GM21381 (cell line): Measurements from ENCODE around the gene HMGCL.
"Not testable (repeated sequence)": the region's sequence is repeated elsewhere in the genome, so short reads cannot be mapped to it uniquely, and the experiment has no call there.

Source experiments
- ATAC-seq: cut with Tn5 transposase; IDR thresholded peaks from one replicate; pipeline ENCODE4 v1.9.1; 2021; ENCODE audit warnings: mild to moderate bottlenecking, moderate library complexity; ENCODE audit not compliant: unreplicated experiment

Gene HMGCL

DNA sequence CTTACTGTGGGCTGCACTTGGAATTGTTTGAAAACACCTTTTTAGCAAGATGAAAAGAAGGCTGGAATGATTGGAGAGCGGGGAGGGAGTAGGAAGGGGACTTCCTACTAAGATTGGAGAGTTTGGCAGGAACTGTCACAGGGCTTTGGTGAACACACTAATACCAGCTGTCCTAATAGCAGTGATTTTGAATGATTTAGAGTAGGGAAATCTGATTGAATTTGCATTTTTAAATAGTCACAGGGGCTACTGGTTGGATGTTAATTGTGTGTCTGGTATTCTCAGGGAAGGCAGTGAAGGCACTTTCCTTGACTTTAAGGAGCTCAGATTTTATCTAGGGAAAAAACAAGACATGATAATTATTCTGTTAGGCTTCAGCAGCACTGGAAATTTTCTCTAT, 2.5 kb upstream of the HMGCL start:
- no peak for ATAC-seq

- ATAC-seq, result not testable (repeated sequence)
These were observed 1.4 kb upstream of the HMGCL start for GRCh38 chr1:23826590-23826989.

DNA sequence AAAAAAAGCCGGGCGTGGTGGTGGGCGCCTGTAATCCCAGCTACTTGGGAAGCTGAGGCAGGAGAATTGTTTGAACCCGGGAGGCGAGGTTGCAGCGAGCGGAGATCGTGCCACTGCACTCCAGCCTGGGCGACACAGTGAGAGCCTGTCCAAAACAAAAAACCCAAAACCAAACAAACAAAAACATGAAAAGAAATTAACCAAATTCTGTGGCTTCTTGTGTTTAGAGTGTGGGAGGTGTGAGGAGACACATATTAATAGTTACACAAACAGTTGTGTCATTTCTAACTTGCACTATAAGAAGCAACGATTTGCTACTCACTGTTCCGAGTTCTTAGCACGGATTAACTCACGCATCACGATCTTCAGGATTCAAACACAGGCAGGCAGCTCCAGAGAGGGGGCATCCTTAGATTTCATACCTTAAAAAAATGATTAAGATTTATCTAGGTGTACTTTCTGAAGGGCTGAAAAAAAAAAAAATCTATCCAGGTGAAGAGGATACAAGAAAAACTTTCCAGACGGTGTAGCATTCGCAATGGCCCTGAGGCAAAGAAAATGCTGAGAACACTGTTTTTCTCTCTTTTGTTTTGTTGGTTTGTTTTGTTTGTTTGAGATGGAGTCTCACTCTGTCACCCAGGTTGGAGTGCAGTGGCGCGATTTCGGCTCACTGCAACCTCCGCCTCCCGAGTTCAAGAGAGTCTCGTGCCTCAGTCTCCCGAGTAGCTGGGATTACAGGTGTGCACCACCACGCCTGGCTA, 713 bp upstream of the HMGCL start:
- ATAC-seq, result peak; percentile 40

DNA sequence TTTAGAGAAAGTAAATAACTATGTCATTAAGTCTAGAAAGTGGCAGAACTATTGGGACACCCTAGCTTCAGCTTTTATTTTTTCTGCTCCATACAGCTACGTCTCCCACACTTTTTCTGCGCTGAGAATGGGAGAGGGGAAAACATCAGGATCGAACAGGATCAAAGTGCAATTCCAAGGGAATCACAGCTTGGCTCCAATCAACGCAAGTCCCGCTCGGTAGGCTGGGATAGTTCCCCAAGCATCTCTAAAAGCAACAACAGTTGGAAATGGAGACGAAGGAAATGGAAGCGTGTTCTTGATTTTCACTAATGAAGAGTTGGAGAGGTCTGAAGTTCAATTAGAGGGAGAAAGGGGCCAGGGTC, 536 bp downstream of the HMGCL start:
- ATAC-seq, result no peak

DNA sequence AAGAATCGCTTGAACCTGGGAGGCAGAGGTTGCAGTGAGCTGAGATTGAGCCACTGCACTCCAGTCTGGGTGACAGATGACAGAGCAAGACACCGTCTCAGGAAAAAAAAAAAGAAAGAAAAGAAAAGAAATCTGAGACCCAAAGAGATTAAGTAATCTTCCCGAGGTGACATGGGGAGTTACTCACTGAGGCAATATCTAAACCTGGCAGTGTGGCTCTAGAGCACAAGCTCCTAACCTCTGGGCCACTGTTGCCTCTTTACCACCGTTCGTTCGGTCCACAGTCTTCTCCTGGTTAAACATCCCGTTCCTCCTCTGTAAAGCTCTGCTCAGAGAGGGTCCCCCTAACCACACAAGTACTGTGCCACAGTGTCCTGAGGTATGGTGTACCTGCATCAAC, 1.5 kb downstream of the HMGCL start:
- ATAC-seq, result no peak

DNA sequence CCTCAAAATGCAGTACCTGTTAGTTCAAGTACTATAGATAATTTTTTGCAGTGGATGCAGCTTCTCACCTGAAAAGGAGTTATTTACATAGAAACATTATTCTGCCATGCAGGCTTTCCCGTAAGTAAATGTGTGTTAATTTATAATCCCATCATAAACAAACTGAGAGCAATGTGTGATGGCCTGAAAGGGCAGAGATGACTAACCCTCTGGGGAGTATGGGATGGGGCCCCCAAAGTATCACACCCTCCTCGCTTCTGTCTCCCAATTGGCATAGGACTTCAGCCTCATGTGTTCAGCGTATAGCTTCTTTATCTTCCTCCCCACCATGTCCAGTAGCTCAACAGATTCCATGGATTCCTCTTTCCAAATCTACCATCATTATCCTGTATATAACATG, 7.6 kb downstream of the HMGCL start:
- no peak for ATAC-seq

DNA sequence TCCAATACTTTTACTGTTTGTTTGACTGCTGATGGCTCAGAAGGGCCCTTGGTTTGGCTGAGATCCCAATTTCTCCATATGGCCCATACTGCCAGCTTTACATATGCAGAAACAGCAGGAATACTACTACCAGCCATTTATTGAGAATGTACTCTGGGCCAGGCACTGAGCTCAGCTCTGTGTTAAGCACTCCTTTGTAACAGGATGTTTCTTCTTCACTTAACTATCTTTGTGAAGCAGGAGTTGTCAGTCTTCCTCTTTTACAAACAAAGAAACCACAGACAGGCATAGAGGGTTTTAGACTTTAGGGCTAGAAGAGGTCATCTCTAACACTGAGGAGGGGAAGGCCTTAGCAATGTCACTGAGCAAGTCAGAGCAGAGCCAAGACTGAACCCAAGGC, 8.3 kb downstream of the HMGCL start:
- no peak for ATAC-seq

- no peak for ATAC-seq
These were observed 8.9 kb downstream of the HMGCL start for GRCh38 chr1:23816361-23816760.

DNA sequence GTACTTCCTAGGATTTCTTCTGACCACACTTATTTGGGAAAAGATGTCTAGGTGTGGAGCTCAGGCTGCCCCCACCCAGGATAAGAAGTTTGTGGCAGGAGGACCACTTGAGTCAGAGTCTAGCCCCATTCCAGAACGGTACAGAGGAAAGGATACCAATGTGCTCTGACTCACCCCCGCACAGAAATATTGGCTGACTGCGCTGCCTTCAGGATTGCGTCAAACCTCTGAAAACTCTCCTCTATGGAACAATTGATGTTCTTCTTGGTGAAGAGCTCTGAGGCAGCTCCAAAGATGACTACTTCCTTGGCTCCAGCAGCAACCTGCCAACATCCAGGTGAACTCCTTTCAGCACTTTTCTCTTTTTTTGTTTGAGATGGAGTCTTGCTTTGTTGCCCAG, 11.2 kb downstream of the HMGCL start:
- no peak for ATAC-seq

GRCh38 chr1:23810818-23811540, 14.2 kb downstream of the HMGCL start:
- no peak for ATAC-seq

DNA sequence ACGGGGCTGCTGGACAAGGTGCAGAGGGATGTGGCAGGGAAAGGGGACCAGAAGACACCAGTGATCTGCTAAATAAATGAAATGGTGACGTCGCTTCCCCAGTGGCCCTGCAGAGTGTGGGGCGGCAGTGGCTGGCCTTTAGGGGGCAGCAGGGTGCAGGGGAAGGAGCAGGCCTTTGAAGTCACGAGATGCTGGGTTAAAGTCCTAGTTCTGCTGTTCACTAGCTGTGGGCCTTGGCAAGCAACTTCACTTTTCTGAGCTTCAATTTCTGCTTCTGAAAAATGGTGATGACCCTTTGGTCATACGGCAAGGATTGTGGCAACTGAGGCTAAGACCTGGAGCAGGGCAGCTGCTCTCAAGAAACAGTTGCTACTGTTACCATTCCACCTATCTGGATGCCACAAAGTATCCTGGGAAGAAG, 15.5 kb downstream of the HMGCL start:
- ATAC-seq, result no peak

DNA sequence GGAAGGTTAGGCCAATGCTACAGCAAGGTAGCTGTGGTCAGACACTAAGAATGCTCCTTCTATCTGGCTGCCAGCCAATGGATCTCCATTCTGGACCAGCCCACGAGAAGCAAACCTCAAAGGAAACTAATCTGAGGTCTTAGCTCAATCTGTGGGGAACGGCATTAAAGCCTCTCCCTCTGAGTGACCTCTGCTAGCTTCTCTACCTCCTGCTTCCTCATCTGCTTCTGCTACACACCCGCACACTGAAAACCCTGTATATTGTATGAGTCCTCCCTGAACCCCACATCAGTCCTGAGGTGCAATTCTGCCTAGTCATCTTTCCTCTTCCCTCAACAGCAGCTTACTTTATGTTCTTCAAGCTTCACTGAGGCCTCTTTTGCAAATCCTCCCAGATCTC, 17.8 kb downstream of the HMGCL start:
- no peak for ATAC-seq

DNA sequence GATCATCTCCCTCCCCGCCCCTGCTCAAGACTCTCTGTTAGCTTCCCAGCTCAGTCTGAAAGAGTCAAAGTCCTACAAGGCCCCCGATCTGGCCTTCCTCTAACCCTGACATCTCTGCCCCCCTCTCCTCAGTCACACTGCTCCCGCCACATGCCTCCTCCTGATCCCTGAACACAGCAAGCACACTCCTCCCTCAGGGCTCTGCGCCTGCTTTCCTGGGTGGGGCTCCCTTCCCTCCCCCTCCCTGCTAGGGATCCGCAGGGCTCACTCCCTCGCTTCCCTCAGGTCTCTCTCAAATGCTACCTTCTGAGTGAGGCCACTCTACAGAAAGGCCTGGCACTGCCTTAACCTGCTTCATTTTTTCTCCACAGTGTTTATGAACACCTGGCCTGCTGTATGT, 18.9 kb downstream of the HMGCL start:
- no peak for ATAC-seq

- ATAC-seq, result no peak
These were observed 20.2 kb downstream of the HMGCL start for GRCh38 chr1:23805025-23805424.

DNA sequence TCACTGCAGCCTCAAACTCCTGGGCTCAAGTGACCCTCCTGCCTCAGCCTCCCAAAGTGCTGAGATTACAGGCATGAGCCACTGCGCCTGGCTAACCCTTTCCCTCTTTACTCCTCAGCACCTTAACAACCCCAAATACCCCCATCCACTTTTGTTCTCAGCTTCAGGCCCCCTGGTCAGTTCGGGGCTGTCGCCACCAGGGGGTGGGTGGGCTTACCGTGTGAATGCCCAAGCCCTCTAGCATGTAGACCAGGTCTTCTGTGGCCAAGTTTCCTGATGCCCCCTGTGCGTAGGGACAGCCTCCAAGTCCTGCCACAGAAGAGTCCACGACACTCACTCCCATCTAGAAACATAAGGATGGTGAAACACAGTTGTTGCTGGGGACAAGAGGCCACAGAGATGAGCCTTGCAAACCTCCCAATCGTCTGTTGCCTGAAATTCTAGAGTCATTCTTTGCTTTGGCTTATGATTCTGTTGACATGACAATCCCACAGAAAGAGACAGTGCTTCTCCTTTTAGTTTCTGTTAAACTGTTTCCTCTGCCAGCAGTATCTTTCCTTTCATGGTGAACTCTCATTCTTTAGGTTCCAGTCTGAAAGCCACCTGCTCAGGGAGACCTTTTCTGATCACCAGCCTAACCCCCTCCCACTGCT, 20.9 kb downstream of the HMGCL start:
- no peak for ATAC-seq

DNA sequence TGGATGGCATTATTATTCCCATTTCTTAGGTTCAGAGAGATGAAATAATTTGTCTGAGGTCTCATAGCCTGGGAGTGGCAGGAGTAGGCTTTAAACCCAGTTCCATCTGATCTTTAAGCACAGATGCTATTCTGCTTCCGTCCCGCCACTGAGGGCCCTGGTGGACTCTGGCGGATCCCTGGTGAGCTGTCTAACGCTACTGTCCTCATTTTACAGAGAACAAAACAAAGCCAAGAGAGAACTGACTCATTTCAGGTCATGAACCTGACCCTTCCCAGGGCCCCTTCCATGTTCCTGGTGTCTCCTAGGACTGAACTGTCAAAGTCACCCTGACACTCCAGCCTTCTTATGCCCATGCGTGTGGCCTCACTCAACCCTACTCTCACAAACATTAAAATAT, 21.6 kb downstream of the HMGCL start:
- no peak for ATAC-seq

GRCh38 chr1:23802809-23803342, 22.4 kb downstream of the HMGCL start:
- not testable (repeated sequence) for ATAC-seq

DNA sequence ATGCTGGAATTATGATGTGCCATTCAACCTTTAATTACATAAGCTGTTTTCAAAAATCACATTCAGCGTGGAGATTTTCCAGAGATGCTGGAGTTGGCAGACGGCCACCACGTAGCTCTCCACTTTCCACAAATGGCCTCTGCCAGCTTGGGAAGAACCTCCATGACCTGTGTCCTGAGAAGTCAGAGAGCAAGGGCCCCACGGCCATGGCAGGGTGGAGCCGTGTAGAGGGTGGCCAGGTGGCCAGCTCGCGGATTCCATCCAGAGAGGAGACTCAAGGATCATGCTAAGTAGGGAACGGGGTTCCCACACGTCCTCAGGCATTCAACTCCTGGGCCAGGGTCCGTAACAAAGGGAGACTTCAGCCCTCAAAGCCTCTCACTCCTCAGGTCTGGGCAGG, 23.4 kb downstream of the HMGCL start:
- ATAC-seq, result no peak

DNA sequence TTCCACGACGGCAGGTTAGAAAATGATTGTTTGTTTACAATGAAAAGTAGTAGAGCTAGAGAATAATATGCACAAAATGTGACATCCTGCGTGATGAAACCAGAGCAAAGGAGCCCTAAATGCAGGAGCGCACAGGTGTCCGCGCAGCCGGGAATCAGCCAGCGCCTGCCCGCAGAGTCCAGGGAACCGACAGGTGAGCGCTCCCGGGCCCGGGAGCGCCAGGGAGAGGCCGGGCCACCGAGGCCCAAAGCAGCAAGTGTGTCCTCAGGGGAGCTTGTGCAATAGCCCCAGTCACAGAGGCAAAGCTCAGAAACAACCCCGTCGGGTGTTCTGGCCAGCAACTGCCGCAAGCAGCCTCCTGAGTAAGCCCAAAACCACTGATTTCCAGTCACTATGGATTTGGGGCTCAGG, 23.9 kb downstream of the HMGCL start:
- ATAC-seq, result no peak

DNA sequence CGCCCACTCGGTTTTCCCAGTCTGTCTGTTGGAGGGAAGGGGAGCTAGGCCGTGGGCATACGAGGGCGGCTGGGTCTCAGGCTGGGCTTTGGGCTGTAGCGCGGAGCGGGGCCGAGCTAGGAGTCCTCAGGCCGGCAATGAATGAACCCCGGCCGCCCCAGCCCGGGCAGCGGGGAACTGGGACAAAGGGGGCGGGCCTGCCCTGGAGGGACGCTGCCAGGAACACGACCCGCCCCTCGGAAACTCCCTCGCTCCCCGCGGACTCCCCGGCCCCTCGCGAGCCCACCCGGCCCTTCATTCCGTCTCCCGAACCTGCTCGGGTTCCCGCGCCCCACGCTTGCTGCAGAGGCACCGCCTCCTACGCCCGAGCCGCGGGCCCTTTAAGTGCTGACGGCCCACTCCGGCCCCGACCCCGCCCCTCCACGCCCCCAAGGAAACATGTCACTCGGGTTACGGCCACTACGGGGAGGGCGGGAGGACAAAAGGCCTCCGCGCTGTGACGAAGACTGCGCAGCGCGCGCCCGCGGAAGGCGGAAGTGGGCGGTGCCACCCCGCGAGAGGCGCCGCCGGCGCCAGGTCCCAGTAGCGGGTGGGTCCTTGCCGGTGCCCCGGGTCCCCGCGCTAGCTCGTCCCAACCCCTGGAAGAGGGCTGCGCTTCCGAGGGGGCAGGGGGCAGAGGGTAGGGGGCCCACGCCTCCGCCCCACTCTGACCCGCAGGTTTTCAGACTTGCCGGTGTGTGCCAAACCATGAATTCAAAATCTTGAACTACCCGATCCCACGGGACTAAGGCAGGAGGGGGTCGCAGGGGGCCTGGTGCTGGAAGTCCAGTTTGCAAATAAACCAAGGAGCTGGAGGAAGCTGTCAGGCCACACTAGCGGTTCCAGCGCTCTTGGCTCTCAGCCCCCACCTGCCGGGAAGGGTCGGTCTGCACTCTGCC, 24.6 kb downstream of the HMGCL start, which contains the start of gene GALE:
Gene GALE, minus strand, starts transcription at position 355 of the 938 bp plus-strand sequence. CDS start 1,747 bp downstream, outside the sequence.
- ATAC-seq, result peak; percentile 80
